ENCODE results near the gene TSPO.
"Not testable (repeated sequence)": the region's sequence is repeated elsewhere in the genome, so short reads cannot be mapped to it uniquely, and the experiment has no call there.

- TF ChIP-seq POLR2AphosphoS5 (IDR thresholded peaks at IDR 0.05; ENCODE audit: borderline replicate concordance, low read depth, low read length); EZH2 (IDR thresholded peaks at IDR 0.05); FOXP2 (optimal IDR thresholded peaks at IDR 0.05; ENCODE audit: control extremely low read depth, extremely low read length, insufficient read depth): not testable (repeated sequence)
Measured at GRCh38 chr22:43146332-43146731, 5.0 kb upstream of the TSPO start.

All from SK-N-MC (cell line).